Ovary (tissue), 9 donors: ENCODE measurements around the gene SGMS1. TPM values are rescaled to one million over a fixed set of nuclear protein-coding genes. Genes with fewer than 3 reads are reported as not detected.

Experiments used
- DNase-seq, 5 donors: peaks; one replicate each; pipeline ENCODE4 v3.0.0-alpha.2; 2019 to 2020
- H3K27ac ChIP-seq, 2 donors: fragments of 200-600 bp; one replicate each; pipeline versions ENCODE4 v1.5.1 to v1.8.0; 2019 to 2022
- H3K27me3 ChIP-seq: fragments of 200-600 bp; one replicate; pipeline ENCODE4 v1.8.0; 2022
- H3K36me3 ChIP-seq: fragments of 200-600 bp; sonication (generic); one replicate; pipeline ENCODE4 v1.5.1; 2019
- H3K4me1 ChIP-seq: one replicate; pipeline ENCODE4 v1.8.1; 2013; ENCODE audit warnings: mild to moderate bottlenecking, moderate library complexity; ENCODE audit not compliant: insufficient read depth
- H3K4me3 ChIP-seq: fragments of 200-600 bp; sonication (generic); one replicate; pipeline ENCODE4 v1.5.1; 2017
- H3K9me3 ChIP-seq, 2 donors: fragments of 200-600 bp in 1 of 2; sonication (generic) in 1 of 2; one replicate each; pipeline versions ENCODE4 v1.5.1 to v1.8.1; 2013 to 2019; ENCODE audit warnings: mild to moderate bottlenecking in 1 of 2, moderate library complexity in 1 of 2
- CTCF ChIP-seq, 3 donors: fragments of 450-650 bp in 2 of 3; fragments of 200-600 bp in 1 of 3; IDR thresholded peaks; one replicate each; pipeline versions ENCODE4 v1.5.1 to v1.8.0; 2016 to 2022; ENCODE audit warnings: antibody characterized with exemption in 3 of 3, mild to moderate bottlenecking in 1 of 3
- EP300 ChIP-seq: sonication (generic); formaldehyde crosslinking; IDR thresholded peaks from one replicate; pipeline ENCODE4 v1.6.1; 2017; ENCODE audit warnings: antibody characterized with exemption
- POLR2A ChIP-seq: fragments of 450-650 bp; IDR thresholded peaks from one replicate; pipeline ENCODE4 v1.6.1; 2017; ENCODE audit warnings: antibody characterized with exemption, mild to moderate bottlenecking, moderate library complexity
- WGBS, 3 donors: extraction: QIAGEN DNeasy Blood & Tissue Kit in 1 of 3; methylation state at CpG; one replicate each; pipeline versions ENCODE4 v1.1.5 to v1.1.7; 2013 to 2017; 5-methylcytosine and 5-hydroxymethylcytosine counted together
- intact Hi-C, 4 donors: fragments of 100-400 bp; cut with DNase I; formaldehyde crosslinking; loops; one replicate each; pipeline versions ENCODE4 v1.11.0 to v1.15.1; 2022 to 2023
- polyA plus RNA-seq, 2 donors: library from polyadenylated mRNA; stranded (reverse); fragments of 200-250 nt in 1 of 2; fragments of 350-450 nt in 1 of 2; fragmentation: Illumina TruSeq in 1 of 2; extraction: RNeasy Lipid Tissue Mini Kit (QIAGEN cat#74804) in 1 of 2; gene quantifications; one replicate each; pipeline ENCODE4 v1.2.3, GENCODE V29; 2013 to 2014
- total RNA-seq, 7 donors: library from RNA; depleted of rRNA in 2 of 7; stranded (reverse); fragments of >200 nt in 2 of 7; fragmentation: NEBNext Ultra II Directional in 3 of 7; extraction: Animal tissue kit (Norgen Biotek cat#: 25700) in 3 of 7; gene quantifications; one replicate each; pipeline versions ENCODE4 v1.1.0 to v1.2.4, GENCODE V29; 2016 to 2023
- donor health status: DM: no; HTN: no; CAD: no; lungs with moderate emphysema.
- donor health status: DM: no; HTN: no; CAD: no.
- donor health status: Bipolar disorder and iron deficiency.
- donor health status: DM: yes; HTN: yes; CAD: no.
- donor health status: DM: no; HTN: no; CAD: no.
- donor health status: DM: yes; HTN: yes; CAD: no.

The SGMS1 gene
- total and polyA plus RNA-seq, 9 donors = 15.6 to 90.0 (median 39.0) TPM

GRCh38 chr10:50404021-50404773 lies 219.6 kb downstream of the SGMS1 start:
- H3K4me3 ChIP-seq = no peak overlapping the region
- no peaks in the 10 kb centered on the region for H3K36me3 ChIP-seq
- no peak overlapping the region for H3K27ac ChIP-seq
- TF ChIP-seq EP300 = no peak
- TF ChIP-seq POLR2A = no peak
- no peak for TF ChIP-seq CTCF (IDR thresholded peaks at IDR 0.05)
- intact Hi-C loops = no loop called here
- H3K27me3 ChIP-seq = no peaks in the 10 kb centered on the region
- H3K4me1 ChIP-seq = no peaks in the 10 kb centered on the region
- no peak for DNase-seq
- H3K9me3 ChIP-seq = no peaks in the 10 kb centered on the region
- 55 to 82% (median 71%) methylated on average over 7 of the region's 7 CpGs for WGBS, 3 donors

GRCh38 chr10:50403074-50403473 lies 220.7 kb downstream of the SGMS1 start:
- Histone ChIP-seq H3K4me1 (no peaks in the 10 kb centered on the region), H3K9me3 (no peaks in the 10 kb centered on the region), H3K27ac (no peak overlapping the region), H3K27me3 (no peaks in the 10 kb centered on the region), H3K4me3 (no peak overlapping the region), H3K36me3 (no peaks in the 10 kb centered on the region)
- no peak for TF ChIP-seq CTCF (IDR thresholded peaks at IDR 0.05)
- TF ChIP-seq POLR2A = no peak
- TF ChIP-seq EP300 = no peak
- intact Hi-C loops = no loop called here
- 87 to 94% (median 91%) methylated on average over 6 of the region's 6 CpGs for WGBS, 3 donors
- DNase-seq = no peak

DNA sequence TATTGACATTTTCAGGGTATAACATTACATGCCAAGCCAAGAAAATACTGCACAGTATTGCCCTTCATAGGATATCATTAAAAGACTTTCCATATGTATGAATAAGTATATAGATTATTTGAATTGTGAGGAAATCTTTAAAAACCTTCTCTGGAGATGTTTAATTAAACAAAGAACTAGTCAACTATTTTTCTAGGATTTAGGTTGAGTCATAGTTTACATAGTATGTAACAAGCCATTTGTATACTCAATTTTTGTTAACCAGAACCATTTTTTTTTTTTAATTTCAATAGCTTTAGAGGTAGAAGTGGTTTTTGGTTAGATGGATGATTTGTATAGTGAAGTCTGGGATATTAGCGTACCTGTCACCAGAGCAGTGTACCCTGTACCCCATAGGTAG lies 221.3 kb downstream of the SGMS1 start:
- no peaks in the 10 kb centered on the region for H3K36me3 ChIP-seq
- TF ChIP-seq POLR2A = no peak
- TF ChIP-seq CTCF (IDR thresholded peaks at IDR 0.05) = no peak
- no peak for TF ChIP-seq EP300
- no peaks in the 10 kb centered on the region for H3K4me1 ChIP-seq
- intact Hi-C loops = no loop called here
- no peak overlapping the region for H3K27ac ChIP-seq
- no peak for DNase-seq
- WGBS, 3 donors = 96 to 100% (median 100%) methylated on average over 1 of the region's 1 CpG
- H3K9me3 ChIP-seq = no peaks in the 10 kb centered on the region
- no peak overlapping the region for H3K4me3 ChIP-seq
- H3K27me3 ChIP-seq = no peaks in the 10 kb centered on the region

- no peaks in the 10 kb centered on the region for H3K4me1 ChIP-seq
- WGBS, 3 donors = 92 to 95% (median 94%) methylated on average over 3 of the region's 3 CpGs
- no peaks in the 10 kb centered on the region for H3K27me3 ChIP-seq
- intact Hi-C loops = no loop called here
- H3K4me3 ChIP-seq = no peak overlapping the region
- no peaks in the 10 kb centered on the region for H3K9me3 ChIP-seq
- H3K27ac ChIP-seq = no peak overlapping the region
- no peaks in the 10 kb centered on the region for H3K36me3 ChIP-seq
- DNase-seq = no peak
- TF ChIP-seq POLR2A (no peak), EP300 (no peak), CTCF (IDR thresholded peaks at IDR 0.05) (no peak)
These were observed 223.1 kb downstream of the SGMS1 start for GRCh38 chr10:50400694-50401093.
